GM12878 (cell line): ENCODE measurements around the gene CLTCL1. TPM values are rescaled to one million over a fixed set of nuclear protein-coding genes. Genes with fewer than 3 reads are reported as not detected.

Experiments
- ATAC-seq: fragments of 200-7000 bp; cut with Tn5 transposase; 3 replicates; pipeline ENCODE4 v1.9.1; 2020; ENCODE audit warnings: mild to moderate bottlenecking, moderate library complexity
- BruUV-seq: library from RNA; stranded (reverse); fragments of 400-500 nt; replicated peaks from 2 replicates; lab custom pipeline; 2021; lab: Mats Ljungman, UMichigan
- CTCF ChIA-PET: fragments of 300-600 bp; sonication (Branson Sonifier 250); formaldehyde crosslinking; extraction: SDS; loops from one replicate; lab custom pipeline; 2021; ENCODE audit warnings: inconsistent platforms; lab: Yijun Ruan, JAX
- POLR2A ChIA-PET: fragments of 350-600 bp; formaldehyde crosslinking; extraction: SDS; loops from one replicate; lab custom pipeline; 2021; ENCODE audit warnings: inconsistent platforms; lab: Charles Lee
- RAD21 ChIA-PET: fragments of 300-600 bp; sonication (Branson Sonifier 250); formaldehyde crosslinking; loops from one replicate; lab custom pipeline; 2023; ENCODE audit warnings: antibody characterized with exemption; ENCODE audit not compliant: unreplicated experiment; lab: Charles Lee
- SMC1A ChIA-PET: fragments of 300-600 bp; sonication (Branson Sonifier 250); formaldehyde crosslinking; loops from one replicate; lab custom pipeline; 2023; ENCODE audit not compliant: unreplicated experiment, uncharacterized antibody; lab: Charles Lee
- DNase-seq: peaks from one replicate; pipeline ENCODE4 v3.0.0-alpha.2; 2011; ENCODE audit warnings: low read depth, low spot score
- FAIRE-seq: peaks from 3 replicates; lab custom pipeline; 2011; peaks lifted over from hg19 to GRCh38; lab: Jason Lieb, UNC
- H2AFZ ChIP-seq: 2 replicates; pipeline ENCODE4 v1.6.0; 2011; ENCODE audit warnings: low read depth, low read length, control low read depth; ENCODE audit not compliant: control insufficient read depth
- H3K27ac ChIP-seq: 2 replicates; pipeline ENCODE4 v1.5.1; 2011; ENCODE audit warnings: control low read depth; ENCODE audit not compliant: control insufficient read depth, insufficient read depth
- H3K27me3 ChIP-seq, 2 experiments: replicated peaks in 1 of 2; 2 replicates each; pipeline versions ENCODE4 v1.6.0 to v1.6.1; 2011; ENCODE audit warnings: low read length in 1 of 2; ENCODE audit not compliant: control insufficient read depth in 2 of 2, insufficient read depth in 2 of 2
- H3K36me3 ChIP-seq, 2 experiments: 2 replicates each; pipeline ENCODE4 v1.5.1; 2011; ENCODE audit warnings: low read length in 1 of 2; ENCODE audit not compliant: control insufficient read depth in 2 of 2, insufficient read depth in 2 of 2
- H3K4me1 ChIP-seq: 2 replicates; pipeline ENCODE4 v1.6.1; 2011; ENCODE audit warnings: mild to moderate bottlenecking, low read length, moderate library complexity, mixed read lengths; ENCODE audit not compliant: control insufficient read depth, insufficient read depth
- H3K4me2 ChIP-seq: 2 replicates; pipeline ENCODE4 v1.6.0; 2011; ENCODE audit warnings: control low read depth; ENCODE audit not compliant: control insufficient read depth, insufficient read depth
- H3K4me3 ChIP-seq: fragments of 200-600 bp; sonication (generic); 2 replicates; pipeline ENCODE4 v1.5.1; 2016
- H3K79me2 ChIP-seq: 2 replicates; pipeline ENCODE4 v1.6.0; 2011; ENCODE audit warnings: low read length; ENCODE audit not compliant: control insufficient read depth, insufficient read depth
- H3K9ac ChIP-seq: 2 replicates; pipeline ENCODE4 v1.8.0; 2011; ENCODE audit warnings: low read length, control low read depth, mixed read lengths; ENCODE audit not compliant: control insufficient read depth, insufficient read depth
- H3K9me3 ChIP-seq: replicated peaks from 3 replicates; pipeline ENCODE4 v1.5.1; 2011; ENCODE audit warnings: mild to moderate bottlenecking, low read length; ENCODE audit not compliant: control insufficient read depth, insufficient read depth
- H4K20me1 ChIP-seq: 2 replicates; pipeline ENCODE4 v1.6.0; 2011; ENCODE audit not compliant: control insufficient read depth, insufficient read depth
- ATF2 ChIP-seq: IDR thresholded peaks from 2 replicates; pipeline ENCODE4 v1.6.1; 2012; ENCODE audit warnings: low read length, inconsistent platforms
- BACH1 ChIP-seq: fragments of 450-650 bp; IDR thresholded peaks from 2 replicates; pipeline ENCODE4 v1.6.1; 2017; ENCODE audit warnings: mild to moderate bottlenecking, borderline replicate concordance
- CBX3 ChIP-seq: fragments of 200-600 bp; sonication (generic); IDR thresholded peaks from 2 replicates; pipeline ENCODE4 v1.6.1; 2016; ENCODE audit warnings: low read depth, borderline replicate concordance
- FOXM1 ChIP-seq: IDR thresholded peaks from 2 replicates; pipeline ENCODE4 v1.6.1; 2012; ENCODE audit warnings: low read depth, mild to moderate bottlenecking, inconsistent platforms, low read length, moderate library complexity
- GATAD2B ChIP-seq: fragments of 450-650 bp; conservative IDR thresholded peaks from 2 replicates; pipeline ENCODE4 v1.6.1; 2017; ENCODE audit warnings: low read depth, mild to moderate bottlenecking, moderate library complexity
- HDAC2 ChIP-seq: fragments of 200-600 bp; sonication (generic); IDR thresholded peaks from 2 replicates; pipeline ENCODE4 v1.6.1; 2017
- PML ChIP-seq: IDR thresholded peaks from 2 replicates; pipeline ENCODE4 v1.6.1; 2012; ENCODE audit warnings: low read length, inconsistent platforms
- POLR2AphosphoS2 ChIP-seq: IDR thresholded peaks from 2 replicates; pipeline ENCODE4 v1.6.1; 2011; ENCODE audit warnings: low read depth, mild to moderate bottlenecking, low read length, improper control_type of control experiment, moderate library complexity
- POLR2AphosphoS5 ChIP-seq: IDR thresholded peaks from 2 replicates; pipeline ENCODE4 v1.6.1; 2011; ENCODE audit warnings: mild to moderate bottlenecking, low read length, inconsistent platforms
- SPI1 ChIP-seq: IDR thresholded peaks from 2 replicates; pipeline ENCODE4 v1.6.1; 2011; ENCODE audit warnings: low read depth, mild to moderate bottlenecking, low read length, moderate library complexity, borderline replicate concordance; ENCODE audit not compliant: insufficient read depth
- SREBF1 ChIP-seq: IDR thresholded peaks from 2 replicates; pipeline ENCODE4 v1.6.1; 2012; ENCODE audit warnings: mild to moderate bottlenecking, low read length
- SRF ChIP-seq, 2 experiments: IDR thresholded peaks; 2 replicates each; pipeline ENCODE4 v1.6.1; 2011; ENCODE audit warnings: low read depth in 2 of 2, low read length in 2 of 2, mild to moderate bottlenecking in 1 of 2, moderate library complexity in 1 of 2
- ZNF207 ChIP-seq: fragments of 450-650 bp; IDR thresholded peaks from 2 replicates; pipeline ENCODE4 v1.6.1; 2014; ENCODE audit warnings: antibody characterized with exemption, mild to moderate bottlenecking, borderline replicate concordance
- ZNF622 ChIP-seq: fragments of 450-650 bp; IDR thresholded peaks from 2 replicates; pipeline ENCODE4 v1.6.1; 2017; ENCODE audit warnings: mild to moderate bottlenecking, inconsistent platforms
- WGBS: methylation state at CpG from one replicate; pipeline ENCODE4 v1.1.6; 2016; ENCODE audit warnings: low lambda C conversion rate; ENCODE audit not compliant: insufficient replicate concordance, insufficient coverage; ENCODE audit errors: missing lambda C conversion rate; 5-methylcytosine and 5-hydroxymethylcytosine counted together
- in situ Hi-C: fragments of 300-500 bp; cut with MboI; formaldehyde crosslinking; loops from 9 replicates; pipeline ENCODE4 v1.14.3; 2018; ENCODE audit warnings: mixed read lengths
- intact Hi-C: fragments of 100-400 bp; cut with micrococcal nuclease; formaldehyde crosslinking; loops from one replicate; pipeline ENCODE4 v1.14.2; 2022; ENCODE audit not compliant: unreplicated experiment
- polyA plus RNA-seq, 11 experiments: library from polyadenylated mRNA; depleted of rRNA in 4 of 11; unstranded in 6 of 11; stranded (reverse) in 5 of 11; fragments of >200 nt; fragmentation: Nextera tagmentation in 4 of 11; fragmentation: Illumina TruSeq in 1 of 11; extraction: Ambion mirVana in 4 of 11; extraction: Trizol in 1 of 11; gene quantifications; 1 replicate in 1 of 11; 2 replicates in 10 of 11; pipeline versions ENCODE4 v1.2.1 to v1.2.3, GENCODE V29; 2011 to 2016; ENCODE audit warnings: inconsistent platforms in 2 of 11, missing spikeins in 2 of 11, low read depth in 1 of 11
- total RNA-seq, 4 experiments: library from RNA; depleted of rRNA in 3 of 4; stranded (reverse); fragments of >200 nt in 3 of 4; fragmentation: Illumina TruSeq in 1 of 4; extraction: Trizol in 1 of 4; gene quantifications; 2 replicates each; pipeline versions ENCODE4 v1.2.1 to v1.2.3, GENCODE V29; 2013 to 2021
- TF ChIP-seq, protein P1 (sequence below): IDR thresholded peaks from 2 replicates; pipeline ENCODE4 v1.6.1; 2011; ENCODE audit warnings: low read depth, low read length, improper control_type of control experiment, borderline replicate concordance
- TF ChIP-seq, protein P2 (sequence below): fragments of 450-650 bp; IDR thresholded peaks from 2 replicates; pipeline ENCODE4 v1.6.1; 2017; ENCODE audit warnings: borderline replicate concordance

The CLTCL1 gene
- total and polyA plus RNA-seq, 10 of the 15 experiments (the other 5 are each of a cell fraction or from before 2014, with no cell fraction given) = under 0.01 to 0.35 (median 0.12) TPM; not detected in 2

- intact Hi-C loops (no loop called here), in situ Hi-C loops (no loop called here)
- no peak overlapping the region for H3K9ac ChIP-seq
- no peak overlapping the region for H3K4me3 ChIP-seq
- ATAC-seq (no peak), FAIRE-seq (no peak), DNase-seq (no peak)
- ChIA-PET SMC1A (no interaction called here), POLR2A (no interaction called here), CTCF (no interaction called here), RAD21 (no interaction called here)
- no peaks in the 10 kb centered on the region for H3K4me1 ChIP-seq
- H2AFZ ChIP-seq = no peak overlapping the region
- H3K79me2 ChIP-seq = no peaks in the 10 kb centered on the region
- H3K27ac ChIP-seq = no peak overlapping the region
- no peak overlapping the region for H3K4me2 ChIP-seq
- no peak for TF ChIP-seq PML
- no peak for TF ChIP-seq BACH1
- no peak for TF ChIP-seq GATAD2B
- TF ChIP-seq SREBF1 = no peak
- no peak for TF ChIP-seq SPI1
- BruUV-seq = no TSS peak
- peaks cover 1 to 9% of the 10 kb centered on the region in 2 experiments; a peak in 3 of 4 replicates for H3K27me3 ChIP-seq
- H3K36me3 ChIP-seq = no peaks in the 10 kb centered on the region
- no peaks in the 10 kb centered on the region for H4K20me1 ChIP-seq
- no peaks in the 10 kb centered on the region for H3K9me3 ChIP-seq
- 50% methylated on average over 7 of the region's 7 CpGs for WGBS
Measured at GRCh38 chr22:19239464-19239863, 52.1 kb downstream of the CLTCL1 start.

DNA sequence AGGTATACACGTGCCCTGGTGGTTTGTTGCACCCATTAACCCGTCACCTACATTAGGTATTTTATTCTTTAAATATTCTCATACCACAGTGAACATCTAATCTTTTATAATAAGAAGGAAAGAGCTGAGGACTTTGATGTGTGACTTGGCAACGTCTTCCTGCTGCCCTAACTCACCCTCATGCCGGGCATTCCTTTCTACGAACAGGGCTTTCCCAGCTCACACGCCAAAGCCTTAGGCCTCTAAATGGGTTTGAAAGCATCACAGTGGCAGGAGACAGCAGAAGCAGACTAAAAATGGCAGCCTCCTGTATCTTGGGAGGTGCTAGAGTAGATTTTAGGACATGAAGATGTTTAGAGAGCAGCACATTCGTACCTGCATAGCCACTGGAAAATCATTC lies 52.6 kb downstream of the CLTCL1 start:
- 33% methylated on average over 7 of the region's 7 CpGs for WGBS
- no peak overlapping the region for H2AFZ ChIP-seq
- FAIRE-seq (no peak), DNase-seq (no peak), ATAC-seq (no peak)
- no peak overlapping the region for H3K4me2 ChIP-seq
- BruUV-seq = no TSS peak
- H3K27ac ChIP-seq = no peak overlapping the region
- SMC1A ChIA-PET = no interaction called here
- H4K20me1 ChIP-seq = no peaks in the 10 kb centered on the region
- intact Hi-C loops (no loop called here), in situ Hi-C loops (no loop called here)
- peaks cover 1 to 12% of the 10 kb centered on the region in 2 experiments for H3K27me3 ChIP-seq
- H3K9ac ChIP-seq = no peak overlapping the region
- POLR2A ChIA-PET = no interaction called here
- no peak overlapping the region for H3K4me3 ChIP-seq
- RAD21 ChIA-PET = no interaction called here
- H3K9me3 ChIP-seq = no peaks in the 10 kb centered on the region
- H3K36me3 ChIP-seq = no peaks in the 10 kb centered on the region
- H3K79me2 ChIP-seq = no peaks in the 10 kb centered on the region
- CTCF ChIA-PET = interaction anchor here (0.6 kb wide), 1 partner anchor 27 kb away, joined by 3 read pairs; no protein-coding TSS in a partner anchor
- no peaks in the 10 kb centered on the region for H3K4me1 ChIP-seq
- no peak for TF ChIP-seq ZNF207
- no peak for TF ChIP-seq POLR2AphosphoS2
- no peak for TF ChIP-seq HDAC2
- TF ChIP-seq ATF2 = no peak
- TF ChIP-seq FOXM1 = no peak
- no peak for TF ChIP-seq POLR2AphosphoS5
- TF ChIP-seq CBX3 = no peak
- TF ChIP-seq ZNF622 = no peak
- TF ChIP-seq SRF (IDR thresholded peaks at IDR 0.05; ENCODE audit: low read depth in 2 of 2, low read length in 2 of 2) = no peak
- no peak for TF ChIP-seq SPI1
- TF ChIP-seq, protein P1, sequence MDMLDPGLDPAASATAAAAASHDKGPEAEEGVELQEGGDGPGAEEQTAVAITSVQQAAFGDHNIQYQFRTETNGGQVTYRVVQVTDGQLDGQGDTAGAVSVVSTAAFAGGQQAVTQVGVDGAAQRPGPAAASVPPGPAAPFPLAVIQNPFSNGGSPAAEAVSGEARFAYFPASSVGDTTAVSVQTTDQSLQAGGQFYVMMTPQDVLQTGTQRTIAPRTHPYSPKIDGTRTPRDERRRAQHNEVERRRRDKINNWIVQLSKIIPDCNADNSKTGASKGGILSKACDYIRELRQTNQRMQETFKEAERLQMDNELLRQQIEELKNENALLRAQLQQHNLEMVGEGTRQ = no peak
- TF ChIP-seq, protein P2, sequence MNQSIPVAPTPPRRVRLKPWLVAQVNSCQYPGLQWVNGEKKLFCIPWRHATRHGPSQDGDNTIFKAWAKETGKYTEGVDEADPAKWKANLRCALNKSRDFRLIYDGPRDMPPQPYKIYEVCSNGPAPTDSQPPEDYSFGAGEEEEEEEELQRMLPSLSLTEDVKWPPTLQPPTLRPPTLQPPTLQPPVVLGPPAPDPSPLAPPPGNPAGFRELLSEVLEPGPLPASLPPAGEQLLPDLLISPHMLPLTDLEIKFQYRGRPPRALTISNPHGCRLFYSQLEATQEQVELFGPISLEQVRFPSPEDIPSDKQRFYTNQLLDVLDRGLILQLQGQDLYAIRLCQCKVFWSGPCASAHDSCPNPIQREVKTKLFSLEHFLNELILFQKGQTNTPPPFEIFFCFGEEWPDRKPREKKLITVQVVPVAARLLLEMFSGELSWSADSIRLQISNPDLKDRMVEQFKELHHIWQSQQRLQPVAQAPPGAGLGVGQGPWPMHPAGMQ = no peak
